Kidney capillary endothelial cell (primary cell): ENCODE data around the gene PDYN.
"Not testable (repeated sequence)": the region's sequence is repeated elsewhere in the genome, so short reads cannot be mapped to it uniquely, and the experiment has no call there.

Experiments used
- DNase-seq: peaks from one replicate; pipeline ENCODE4 v3.0.0-alpha.2; 2018; ENCODE audit warnings: low spot score

The PDYN gene

DNA sequence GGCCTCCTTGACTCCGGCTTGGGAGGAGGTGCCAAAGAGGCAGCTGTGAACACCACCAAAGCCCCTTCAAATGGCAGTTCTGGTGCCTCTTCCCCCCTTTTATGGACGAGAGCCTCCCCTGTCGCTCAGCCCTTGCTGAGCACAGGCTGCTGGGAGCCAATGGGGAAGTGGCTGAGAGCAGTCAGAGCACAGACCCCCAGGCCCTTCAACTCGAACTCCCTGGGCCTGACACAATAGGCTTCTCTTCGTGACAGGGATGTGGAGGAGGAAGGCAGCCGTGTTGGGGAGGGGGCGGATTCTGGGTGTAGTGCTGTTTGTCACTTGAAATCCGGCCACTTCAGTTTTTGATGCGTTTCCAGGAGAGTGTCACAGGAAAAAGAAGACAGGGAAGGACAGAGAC lies at the start of gene PDYN:
PDYN (minus strand) TSS at position 73 of the 400 bp plus-strand sequence. CDS start 10,974 bp downstream, outside the sequence.
- DNase-seq = no peak

GRCh38 chr20:2042400-2042799 lies 48.5 kb upstream of the PDYN start:
- peak; percentile 11 for DNase-seq

GRCh38 chr20:2038161-2038560 lies 44.3 kb upstream of the PDYN start:
- no peak for DNase-seq

DNA sequence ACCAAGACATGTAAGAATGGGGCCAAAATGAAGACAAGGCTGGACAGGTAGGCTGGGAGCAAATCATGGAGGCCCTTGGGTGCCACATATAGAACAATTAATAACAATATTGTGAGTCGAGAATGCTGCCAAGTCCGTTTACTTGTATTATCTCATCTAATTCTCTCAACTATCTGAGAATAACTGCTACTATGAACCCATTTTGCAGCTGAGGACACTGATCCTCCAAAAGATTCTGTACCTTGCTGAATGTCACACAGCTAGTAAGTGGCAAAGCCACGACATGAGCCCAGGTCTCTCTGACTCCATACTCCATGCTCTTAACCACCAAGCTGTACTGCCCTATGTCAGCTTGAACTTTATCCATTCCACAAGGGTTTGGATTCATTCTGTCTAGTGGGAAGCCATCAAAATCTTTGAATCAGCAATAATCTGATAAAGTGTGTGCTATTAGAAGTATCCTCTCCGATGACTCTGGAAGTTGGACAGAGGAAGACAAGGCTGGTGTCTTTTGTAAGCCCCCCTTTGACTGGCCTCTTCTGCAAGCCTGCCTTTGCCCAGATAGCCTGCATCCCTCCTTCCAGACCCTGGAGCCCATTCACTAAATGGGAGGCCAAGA lies 43.5 kb upstream of the PDYN start:
- DNase-seq = no peak

DNA sequence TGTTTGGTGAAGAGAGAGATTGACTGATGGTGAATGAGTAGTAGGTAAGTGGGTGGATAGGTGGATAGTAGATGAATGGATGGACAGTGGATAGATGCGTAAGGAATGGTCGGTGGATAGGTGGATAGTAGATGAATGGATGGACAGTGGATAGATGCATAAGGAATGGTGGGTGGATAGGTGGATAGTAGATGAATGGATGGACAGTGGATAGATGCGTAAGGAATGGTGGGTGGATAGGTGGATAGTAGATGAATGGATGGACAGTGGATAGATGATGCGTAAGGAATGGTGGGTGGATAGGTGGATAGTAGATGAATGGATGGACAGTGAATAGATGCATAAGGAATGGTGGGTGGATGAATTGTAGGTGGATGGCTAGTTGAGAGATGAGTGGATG lies 42.5 kb upstream of the PDYN start:
- not testable (repeated sequence) for DNase-seq

DNA sequence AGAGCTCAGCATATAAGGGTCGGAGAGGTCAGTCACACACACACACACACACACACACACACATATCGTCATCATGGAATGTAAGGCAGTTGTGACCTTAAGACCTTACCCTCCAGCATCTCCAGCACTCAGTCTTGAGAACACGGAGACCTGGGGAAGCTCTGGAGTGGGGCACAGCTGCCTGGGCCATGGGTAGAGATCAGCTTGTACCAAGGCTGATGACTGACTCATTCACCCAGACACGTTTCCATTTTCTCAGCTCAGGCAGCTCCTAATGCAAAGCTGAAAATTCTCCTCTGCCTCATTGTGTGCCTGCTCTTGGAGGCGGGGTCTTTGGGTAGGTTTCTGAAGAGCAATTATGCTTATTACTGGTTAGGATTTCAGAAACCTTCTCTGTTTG lies 38.3 kb upstream of the PDYN start:
- DNase-seq = no peak

DNA sequence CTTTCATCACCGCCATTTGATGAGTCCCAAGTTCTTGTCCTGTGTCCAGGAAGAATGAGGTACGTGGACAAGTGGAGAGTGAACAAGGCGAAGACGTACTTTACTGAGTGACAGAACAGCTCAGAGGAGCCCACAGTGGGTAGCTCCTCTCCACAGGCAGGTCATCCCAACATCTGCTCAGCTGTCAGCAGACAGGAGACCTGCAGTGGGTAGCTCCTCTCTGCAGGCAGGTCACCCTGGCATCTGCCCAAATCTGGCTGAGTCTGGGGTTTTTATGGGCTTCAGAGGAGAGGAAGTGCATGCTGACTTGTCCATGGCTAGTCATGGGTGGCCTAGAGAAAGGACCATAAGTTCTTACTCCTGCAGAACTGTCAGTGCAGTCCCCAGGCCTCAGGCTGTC lies 32.7 kb upstream of the PDYN start:
- DNase-seq = no peak

DNA sequence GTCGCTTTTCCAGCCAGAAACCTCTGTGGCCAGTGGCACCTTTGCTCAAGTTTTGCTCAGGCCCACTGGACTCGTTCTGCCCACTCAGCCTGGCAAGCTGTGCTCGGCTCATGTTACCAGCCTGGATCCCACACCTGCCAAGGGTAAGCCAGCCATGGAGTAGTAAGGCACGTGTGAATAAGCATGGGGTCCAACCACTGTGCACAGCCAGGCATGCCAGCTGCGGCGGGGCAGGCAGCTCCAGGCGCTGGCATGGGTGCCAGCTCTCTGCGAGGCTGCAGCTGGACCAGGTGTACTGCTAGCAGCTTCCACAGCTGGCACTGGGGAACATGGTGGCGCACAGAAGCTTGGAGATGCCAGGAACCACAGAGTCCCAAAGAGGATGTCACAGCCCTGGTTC lies 32.1 kb upstream of the PDYN start:
- DNase-seq = no peak

DNA sequence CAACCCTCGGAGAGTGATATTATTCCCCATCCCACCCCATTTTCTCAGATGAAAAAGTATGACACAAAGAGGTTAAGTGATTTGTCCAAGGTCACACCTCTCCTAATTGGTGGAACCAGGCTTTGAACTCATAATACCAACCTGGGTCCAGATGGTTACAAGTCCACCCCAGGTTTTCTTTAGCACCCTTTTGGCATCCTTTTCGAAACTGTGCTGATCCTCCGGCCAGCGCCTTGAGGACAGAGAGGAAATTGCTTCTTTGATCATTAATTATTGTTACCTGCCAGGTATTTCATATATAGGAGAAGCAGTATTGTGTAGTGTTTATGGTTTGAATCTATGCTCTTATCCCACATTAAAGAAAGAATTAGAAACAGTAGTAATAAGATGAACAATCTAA lies 29.3 kb upstream of the PDYN start:
- no peak for DNase-seq

GRCh38 chr20:2022163-2022562 lies 28.3 kb upstream of the PDYN start:
- DNase-seq = no peak

DNA sequence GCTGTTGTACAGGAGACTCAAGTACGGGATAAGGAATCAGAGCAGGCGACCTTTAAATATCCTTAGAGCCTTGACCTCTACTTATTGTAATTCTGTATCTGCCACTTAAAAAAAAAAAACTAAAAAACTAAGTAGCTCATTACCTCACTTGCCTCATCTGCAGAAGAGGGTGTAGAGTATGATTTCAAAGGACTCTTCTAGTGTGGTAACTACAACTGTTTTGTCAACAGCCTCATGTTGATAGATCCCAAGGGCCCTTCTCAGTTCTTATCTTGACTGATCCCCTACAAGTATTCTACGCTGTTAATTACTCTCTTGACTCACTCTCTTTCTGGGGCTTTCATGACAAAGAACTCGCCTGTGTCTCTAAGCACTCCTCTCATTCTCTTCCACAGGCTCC lies 16.7 kb upstream of the PDYN start:
- DNase-seq = no peak

DNA sequence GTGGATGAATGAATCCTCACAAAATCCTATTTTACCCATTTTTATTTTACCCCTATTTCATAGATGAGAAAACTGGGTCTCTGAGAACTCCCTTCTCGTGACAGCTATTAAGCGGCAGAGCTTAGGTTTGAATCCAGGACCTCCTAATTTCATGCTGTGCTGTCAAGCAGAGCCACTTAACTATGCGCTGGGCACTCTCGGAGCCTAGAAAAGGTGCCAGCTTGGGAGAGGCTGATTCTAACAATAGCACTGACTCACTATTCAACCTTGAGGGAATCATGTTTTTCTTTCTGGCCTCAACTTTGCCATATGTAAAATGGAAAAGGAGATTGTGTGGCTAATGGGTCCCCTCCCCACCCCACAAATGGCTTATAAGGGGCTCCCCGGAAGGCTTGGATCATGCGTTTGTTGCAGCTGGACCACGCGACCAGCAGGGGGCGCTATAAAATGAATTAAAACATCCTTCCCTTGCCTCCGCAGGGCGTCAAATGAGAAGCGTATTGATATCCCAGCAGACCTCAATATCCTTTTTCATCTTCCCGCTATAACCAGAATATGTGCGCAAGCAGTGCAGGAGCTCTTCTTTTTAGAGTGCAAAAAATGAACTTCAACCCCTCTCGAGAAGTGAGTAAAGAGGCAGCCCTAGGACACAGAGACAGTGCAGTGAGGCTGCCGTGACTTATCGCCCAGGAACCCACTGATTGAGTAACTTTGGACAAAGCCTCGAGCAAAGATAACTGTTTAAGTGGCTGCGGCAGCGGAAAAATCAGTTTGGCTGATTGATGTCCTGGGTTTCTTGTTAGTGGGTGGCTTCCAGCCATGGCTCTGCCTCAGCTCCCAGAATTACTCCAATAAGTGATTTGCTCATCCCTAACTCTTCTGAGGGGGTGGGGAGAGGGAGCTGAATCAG lies 12.8 kb upstream of the PDYN start:
- DNase-seq = peak; percentile 39

DNA sequence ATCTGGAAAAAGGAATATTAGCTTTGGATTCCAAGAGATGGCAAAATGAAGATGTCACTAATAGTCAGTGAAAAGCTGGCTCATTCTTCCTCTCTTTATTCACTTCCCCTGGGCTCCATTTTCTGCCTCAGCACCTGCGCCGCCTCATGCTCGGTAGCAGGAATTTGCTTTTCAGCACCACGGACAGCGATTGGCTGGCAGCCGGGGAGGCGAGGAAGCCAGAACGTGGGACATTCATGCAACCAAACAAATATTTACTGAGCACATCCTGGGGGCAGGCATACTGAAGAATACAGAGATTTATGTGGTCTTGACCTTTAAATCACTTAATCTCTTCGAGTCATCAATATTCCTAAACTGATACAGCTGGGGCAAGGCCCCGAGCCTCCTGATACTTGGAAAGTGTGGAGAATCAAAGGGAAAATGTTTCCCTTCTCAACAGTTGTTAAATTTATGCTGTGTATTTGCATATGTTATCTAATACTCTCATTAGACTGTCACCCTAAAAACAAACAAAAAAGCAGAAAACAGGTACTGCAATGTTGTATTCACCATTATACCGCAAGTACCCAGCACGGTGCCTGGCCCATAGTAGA lies 12.1 kb upstream of the PDYN start:
- peak; percentile 58 for DNase-seq

DNA sequence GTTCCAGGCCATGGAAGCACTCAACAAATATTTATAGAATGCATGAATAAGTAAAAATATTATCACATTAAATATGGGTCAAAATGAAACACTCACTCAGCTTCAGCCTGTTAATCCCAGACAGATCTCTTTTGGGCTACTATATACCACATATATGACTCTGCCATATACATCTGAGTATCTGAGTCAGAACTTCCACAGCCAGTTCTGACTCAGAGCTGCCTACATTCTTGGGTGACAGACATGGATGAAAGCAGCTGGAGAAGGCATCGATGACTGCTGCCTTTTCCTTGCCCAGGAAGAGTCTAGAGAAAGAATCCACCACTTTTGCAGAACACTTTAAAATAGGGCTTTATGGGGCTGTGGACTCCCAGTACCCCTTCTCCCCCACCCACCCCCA lies 11.5 kb upstream of the PDYN start:
- DNase-seq = peak; percentile 7

DNA sequence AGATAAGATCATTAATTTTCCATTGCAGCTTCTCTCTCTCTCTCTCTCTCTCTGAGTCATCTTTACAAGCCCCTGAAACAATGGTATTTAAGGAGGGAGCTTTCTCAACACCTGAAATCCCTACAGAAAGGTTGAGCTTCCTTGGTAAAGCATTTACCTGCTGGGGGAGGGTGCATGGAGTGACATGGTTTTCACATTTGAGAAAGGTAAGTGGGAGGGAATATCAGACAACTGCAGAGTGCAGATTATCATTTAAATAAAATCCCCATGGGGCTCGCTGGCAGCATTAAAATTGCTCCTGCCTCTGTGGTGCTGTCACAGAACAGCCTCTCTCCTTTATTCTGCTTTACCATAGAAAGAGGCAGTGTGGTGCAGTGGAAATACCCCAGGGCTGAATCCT lies 10.3 kb upstream of the PDYN start:
- DNase-seq = no peak

- no peak for DNase-seq
These were observed 8.5 kb upstream of the PDYN start for GRCh38 chr20:2002365-2002764.

DNA sequence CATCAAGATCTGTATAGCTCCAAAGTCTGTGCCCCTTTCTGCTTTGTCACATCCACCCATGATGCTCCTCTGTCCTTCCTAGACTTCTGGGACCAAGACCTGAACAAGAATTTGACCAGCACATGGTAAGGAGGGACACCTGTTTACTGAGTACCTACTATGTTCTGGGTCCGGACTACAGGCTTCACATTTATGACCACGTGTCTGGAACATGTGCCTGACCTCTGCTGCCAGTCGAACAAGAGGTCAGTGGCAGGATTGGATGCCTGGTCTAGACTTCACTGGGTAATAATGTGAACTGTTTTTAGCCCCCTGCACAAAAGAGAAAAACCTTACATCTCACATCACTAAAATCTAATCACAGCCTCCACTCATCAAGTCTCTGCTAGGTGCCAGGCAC lies 7.3 kb upstream of the PDYN start:
- DNase-seq = no peak

DNA sequence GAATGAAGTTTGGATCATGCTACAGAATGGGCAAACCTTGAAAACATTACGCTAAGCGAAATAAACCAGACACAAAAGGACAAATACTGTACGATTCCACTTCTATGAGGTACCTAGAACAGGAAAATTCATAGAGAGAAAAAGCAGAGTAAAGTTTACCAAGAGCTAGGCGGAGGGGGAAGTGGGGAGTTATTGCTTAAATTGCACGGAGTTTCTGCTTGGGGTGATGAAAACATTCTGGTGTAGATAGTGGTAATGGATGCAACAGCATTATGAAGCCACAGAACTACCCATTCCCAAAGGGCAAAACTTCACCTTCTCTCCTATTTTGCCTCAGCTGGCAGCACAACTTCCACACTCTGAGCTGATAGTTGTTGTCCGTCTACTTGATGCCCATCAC lies 6.4 kb upstream of the PDYN start:
- no peak for DNase-seq

DNA sequence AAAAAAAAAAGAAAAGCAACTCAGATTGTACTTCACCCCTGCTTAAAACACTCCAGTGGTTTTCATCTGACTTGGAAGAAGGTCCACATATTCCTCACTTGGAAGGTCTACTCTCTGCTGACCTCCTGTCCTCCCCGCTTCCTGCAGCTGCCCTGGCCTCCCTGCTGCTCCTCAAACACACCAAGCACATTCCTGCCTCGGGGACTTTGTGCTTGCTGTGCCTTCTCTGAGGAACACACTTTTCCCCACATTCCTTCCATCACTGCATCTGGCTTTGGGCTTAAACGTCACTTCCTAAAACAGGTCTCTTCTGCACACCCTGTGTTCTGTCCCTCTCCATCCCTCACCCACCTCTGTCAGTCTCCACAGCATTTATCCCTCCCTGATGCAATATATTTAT lies 4.9 kb upstream of the PDYN start:
- DNase-seq = no peak

DNA sequence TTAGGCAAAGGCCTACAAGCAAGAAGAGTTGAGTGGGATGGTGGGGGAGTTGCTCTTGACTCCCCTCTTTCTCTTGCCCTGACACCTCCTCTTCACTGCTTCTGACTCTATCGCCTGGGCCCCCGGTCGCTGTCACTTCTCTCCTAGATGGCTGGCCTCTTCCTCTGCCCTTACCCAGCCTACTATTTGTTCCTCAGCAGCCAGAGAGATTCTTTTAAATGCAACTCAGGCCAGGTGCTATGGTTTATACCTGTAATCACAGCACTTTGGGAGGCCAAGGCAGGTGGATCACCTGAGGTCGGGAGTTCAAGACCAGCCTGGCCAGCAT lies 4.3 kb upstream of the PDYN start:
- no peak for DNase-seq

GRCh38 chr20:1997483-1998192 lies 3.8 kb upstream of the PDYN start:
- no peak for DNase-seq

DNA sequence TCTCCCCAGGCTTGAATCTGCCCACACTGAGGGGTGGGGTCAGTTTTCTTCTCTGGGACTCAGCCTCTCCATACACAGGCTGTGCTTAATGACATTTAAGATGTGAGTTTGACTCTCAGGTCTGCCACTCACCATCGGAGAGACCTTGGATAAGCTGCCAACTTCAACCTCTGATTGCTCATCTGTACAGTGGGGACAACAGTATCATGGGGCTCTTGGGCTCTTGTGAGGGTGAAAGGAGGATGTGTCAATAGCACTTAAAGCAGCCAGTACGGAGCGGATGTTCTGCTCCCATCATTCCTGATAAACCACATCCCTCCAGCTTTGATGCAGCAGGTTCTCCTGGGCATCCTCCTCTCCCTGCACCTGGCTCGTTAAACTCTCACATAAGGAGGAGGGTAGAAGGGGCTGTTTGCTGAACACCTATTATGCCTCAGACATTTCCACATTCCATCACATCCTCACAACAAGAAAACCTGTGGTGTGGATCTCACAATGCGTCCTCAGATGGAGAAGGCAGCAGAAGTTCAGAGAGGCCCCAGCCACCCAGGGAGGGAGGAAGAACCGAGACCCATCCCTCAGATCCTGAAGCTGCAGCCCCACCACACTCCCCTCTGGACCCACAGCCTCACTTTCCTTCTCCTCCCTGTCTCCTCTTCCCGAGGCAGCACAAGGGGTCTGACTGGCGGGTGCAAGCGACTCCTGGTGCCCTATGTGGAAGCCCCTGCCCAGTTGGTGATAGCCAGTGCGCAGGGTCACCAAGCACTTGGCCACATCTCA lies 1.9 kb upstream of the PDYN start:
- DNase-seq = no peak
